IPS DF 6.9 (cell line): Measurements from ENCODE around the gene ACTR2.

Experiments used
- DNase-seq: peaks from one replicate; pipeline ENCODE4 v3.0.0-alpha.2; 2013; ENCODE audit warnings: low read depth, low spot score
- H3K27ac ChIP-seq: one replicate; pipeline ENCODE4 v1.5.1; 2013; ENCODE audit warnings: low read length, control low read depth
- H3K27me3 ChIP-seq: 2 replicates; pipeline ENCODE4 v1.6.1; 2013; ENCODE audit warnings: mild to moderate bottlenecking, low read length; ENCODE audit not compliant: control insufficient read depth, insufficient read depth
- H3K36me3 ChIP-seq: 2 replicates; pipeline ENCODE4 v1.6.1; 2013; ENCODE audit warnings: low read length; ENCODE audit not compliant: control insufficient read depth, insufficient read depth
- H3K4me1 ChIP-seq: 2 replicates; pipeline ENCODE4 v1.6.1; 2013; ENCODE audit warnings: low read length; ENCODE audit not compliant: control insufficient read depth, insufficient read depth
- H3K4me3 ChIP-seq: 2 replicates; pipeline ENCODE4 v1.5.1; 2013; ENCODE audit warnings: mild to moderate bottlenecking, low read length
- H3K9me3 ChIP-seq: 2 replicates; pipeline ENCODE4 v1.6.1; 2013; ENCODE audit warnings: low read length, inconsistent platforms; ENCODE audit not compliant: control insufficient read depth, insufficient read depth
- WGBS: extraction: QIAGEN DNeasy Blood & Tissue Kit; methylation state at CpG from one replicate; pipeline ENCODE4 v1.1.7; 2013; ENCODE audit warnings: mixed read lengths, missing lambda C conversion rate; ENCODE audit not compliant: insufficient read length, insufficient coverage; 5-methylcytosine and 5-hydroxymethylcytosine counted together

The ACTR2 gene

GRCh38 chr2:65277791-65278483, 50.3 kb downstream of the ACTR2 start:
- Histone ChIP-seq H3K9me3 (no peaks in the 10 kb centered on the region), H3K27me3 (peaks cover 52% of the 10 kb centered on the region), H3K27ac (no peak overlapping the region), H3K4me3 (no peak overlapping the region), H3K36me3 (no peaks in the 10 kb centered on the region), H3K4me1 (no peaks in the 10 kb centered on the region; the same call in 1 of the 2 replicates)
- no peak for DNase-seq
- WGBS = no CpG with 5 or more reads among the region's 5 CpGs

GRCh38 chr2:65278531-65278981, 50.9 kb downstream of the ACTR2 start:
- no peak for DNase-seq
- H3K9me3 ChIP-seq = no peaks in the 10 kb centered on the region
- H3K27me3 ChIP-seq = peaks cover 47% of the 10 kb centered on the region
- H3K4me1 ChIP-seq = no peaks in the 10 kb centered on the region; the same call in 1 of the 2 replicates
- no CpG with 5 or more reads among the region's 6 CpGs for WGBS
- H3K27ac ChIP-seq = no peak overlapping the region
- H3K4me3 ChIP-seq = no peak overlapping the region
- H3K36me3 ChIP-seq = no peaks in the 10 kb centered on the region

GRCh38 chr2:65279756-65280155, 52.1 kb downstream of the ACTR2 start:
- Histone ChIP-seq H3K36me3 (no peaks in the 10 kb centered on the region), H3K27ac (no peak overlapping the region), H3K4me1 (no peaks in the 10 kb centered on the region; the same call in 1 of the 2 replicates), H3K4me3 (no peak overlapping the region), H3K27me3 (peaks cover 47% of the 10 kb centered on the region), H3K9me3 (no peaks in the 10 kb centered on the region)
- no CpG with 5 or more reads among the region's 6 CpGs for WGBS
- no peak for DNase-seq

- Histone ChIP-seq H3K9me3 (no peaks in the 10 kb centered on the region), H3K4me3 (no peak overlapping the region), H3K27me3 (peaks cover 29% of the 10 kb centered on the region), H3K36me3 (no peaks in the 10 kb centered on the region), H3K27ac (no peak overlapping the region), H3K4me1 (no peaks in the 10 kb centered on the region)
- DNase-seq = no peak
- no CpG with 5 or more reads among the region's 4 CpGs for WGBS
Measured at GRCh38 chr2:65281627-65282351, 54.2 kb downstream of the ACTR2 start.

- Histone ChIP-seq H3K4me1 (no peaks in the 10 kb centered on the region), H3K27ac (no peak overlapping the region), H3K9me3 (no peaks in the 10 kb centered on the region), H3K27me3 (peaks cover 21% of the 10 kb centered on the region), H3K36me3 (no peaks in the 10 kb centered on the region), H3K4me3 (no peak overlapping the region)
- DNase-seq = no peak
- no CpG with 5 or more reads among the region's 3 CpGs for WGBS
Measured at GRCh38 chr2:65282477-65283053, 54.9 kb downstream of the ACTR2 start.

GRCh38 chr2:65287364-65287763, 59.7 kb downstream of the ACTR2 start:
- DNase-seq = no peak
- H3K4me3 ChIP-seq = no peak overlapping the region
- H3K36me3 ChIP-seq = no peaks in the 10 kb centered on the region
- H3K4me1 ChIP-seq = no peaks in the 10 kb centered on the region
- no peak overlapping the region for H3K27ac ChIP-seq
- no peaks in the 10 kb centered on the region for H3K9me3 ChIP-seq
- peaks cover 3% of the 10 kb centered on the region; the same call in 1 of the 2 replicates for H3K27me3 ChIP-seq
- no CpG with 5 or more reads among the region's 4 CpGs for whole genome bisulfite sequencing

GRCh38 chr2:65291216-65292105, 63.8 kb downstream of the ACTR2 start:
- Histone ChIP-seq H3K27me3 (0 out of 2 replicates have a peak, but pooled peaks cover 2% of the 10 kb centered on the region), H3K9me3 (no peaks in the 10 kb centered on the region), H3K27ac (no peak overlapping the region), H3K4me1 (no peaks in the 10 kb centered on the region; the same call in 1 of the 2 replicates), H3K4me3 (no peak overlapping the region), H3K36me3 (no peaks in the 10 kb centered on the region)
- WGBS = no CpG with 5 or more reads among the region's 11 CpGs
- DNase-seq = no peak

GRCh38 chr2:65292106-65292400, 64.4 kb downstream of the ACTR2 start:
- H3K36me3 ChIP-seq = no peaks in the 10 kb centered on the region
- no peak for DNase-seq
- H3K27ac ChIP-seq = no peak overlapping the region
- no CpG with 5 or more reads among the region's 3 CpGs for WGBS
- H3K4me3 ChIP-seq = no peak overlapping the region
- no peaks in the 10 kb centered on the region for H3K9me3 ChIP-seq
- H3K4me1 ChIP-seq = no peaks in the 10 kb centered on the region; the same call in 1 of the 2 replicates
- H3K27me3 ChIP-seq = 0 out of 2 replicates have a peak, but pooled peaks cover 2% of the 10 kb centered on the region

- DNase-seq = no peak
- Histone ChIP-seq H3K36me3 (no peaks in the 10 kb centered on the region), H3K27me3 (0 out of 2 replicates have a peak, but pooled peaks cover 2% of the 10 kb centered on the region), H3K9me3 (no peaks in the 10 kb centered on the region), H3K4me3 (no peak overlapping the region), H3K4me1 (no peaks in the 10 kb centered on the region; the same call in 1 of the 2 replicates), H3K27ac (no peak overlapping the region)
- WGBS = no CpG with 5 or more reads among the region's 21 CpGs
Measured at GRCh38 chr2:65292461-65293011, 64.9 kb downstream of the ACTR2 start.
